K562 (cell line): ENCODE results near the gene NUTF2. TPM values are rescaled to one million over a fixed set of nuclear protein-coding genes. Genes with fewer than 3 reads are reported as not detected.

ENCODE experiments used
- ATAC-seq: fragments of 200-7000 bp; cut with Tn5 transposase; 3 replicates; pipeline ENCODE4 v1.9.1; 2020; ENCODE audit warnings: moderate library complexity
- BruUV-seq: library from RNA; stranded (reverse); fragments of 400-500 nt; replicated peaks from 2 replicates; lab custom pipeline; 2021; lab: Mats Ljungman, UMichigan
- CTCF ChIA-PET: fragments of 300-600 bp; formaldehyde crosslinking; extraction: SDS; loops from one replicate; lab custom pipeline; 2021; ENCODE audit warnings: low intra/inter-chr PET ratio; lab: Yijun Ruan, JAX
- POLR2A ChIA-PET: fragments of 300-600, 350-650 bp; sonication (Branson Sonifier 250); formaldehyde crosslinking; extraction: SDS; loops from one replicate; lab custom pipeline; 2021; ENCODE audit warnings: antibody characterized with exemption, inconsistent platforms; lab: Yijun Ruan, JAX
- DNase-seq, 4 experiments: peaks; one replicate each; pipeline versions ENCODE4 v3.0.0 to v3.0.0-alpha.2; 2011 to 2018; ENCODE audit warnings: low spot score in 3 of 4, mixed read lengths in 3 of 4; ENCODE audit errors: extremely low read depth in 1 of 4
- FAIRE-seq: peaks from 2 replicates; lab custom pipeline; 2011; peaks lifted over from hg19 to GRCh38; lab: Jason Lieb, UNC
- H2AFZ ChIP-seq: 2 replicates; pipeline ENCODE4 v1.6.0; 2011; ENCODE audit warnings: low read depth, low read length, control low read depth, inconsistent platforms
- H3K27ac ChIP-seq: fragments of 200-600 bp; 3 replicates; pipeline ENCODE4 v1.8.0; 2011; ENCODE audit warnings: low read depth, mild to moderate bottlenecking, control low read depth, inconsistent platforms, low read length, moderate library complexity, mixed read lengths; ENCODE audit errors: extremely low read depth
- H3K27me3 ChIP-seq, 2 experiments: fragments of 300-600 bp in 1 of 2; 2 replicates in 1 of 2; 3 replicates in 1 of 2; pipeline versions ENCODE4 v1.6.0 to v1.8.0; 2011; ENCODE audit warnings: inconsistent platforms in 2 of 2, low read length in 2 of 2, mild to moderate bottlenecking in 1 of 2, mixed read lengths in 1 of 2, moderate library complexity in 1 of 2; ENCODE audit not compliant: control insufficient read depth in 2 of 2, insufficient read depth in 2 of 2
- H3K36me3 ChIP-seq: fragments of 300-600 bp; 3 replicates; pipeline ENCODE4 v1.8.0; 2011; ENCODE audit warnings: mild to moderate bottlenecking, low read length, inconsistent platforms; ENCODE audit not compliant: control insufficient read depth, insufficient read depth
- H3K4me1 ChIP-seq, 2 experiments: fragments of 200-600 bp in 1 of 2; replicated peaks in 1 of 2; 2 replicates in 1 of 2; 3 replicates in 1 of 2; pipeline versions ENCODE4 v1.5.1 to v1.8.0; 2011; ENCODE audit warnings: inconsistent platforms in 2 of 2, low read length in 2 of 2, mild to moderate bottlenecking in 1 of 2, mixed read lengths in 1 of 2, moderate library complexity in 1 of 2; ENCODE audit not compliant: control insufficient read depth in 2 of 2, insufficient read depth in 2 of 2
- H3K4me2 ChIP-seq: 2 replicates; pipeline ENCODE4 v1.6.1; 2011; ENCODE audit warnings: low read length, control low read depth, inconsistent platforms, mixed read lengths; ENCODE audit not compliant: insufficient read depth
- H3K4me3 ChIP-seq: fragments of 200-600 bp; sonication (generic), shearing (Covaris generic); 2 replicates; pipeline ENCODE4 v1.5.1; 2016; ENCODE audit warnings: control low read depth, inconsistent platforms
- H3K79me2 ChIP-seq: fragments of 200-600 bp; 3 replicates; pipeline ENCODE4 v1.8.0; 2011; ENCODE audit warnings: low read length, inconsistent platforms; ENCODE audit not compliant: control insufficient read depth, insufficient read depth
- H3K9ac ChIP-seq, 2 experiments: 2 replicates each; pipeline versions ENCODE4 v1.6.0 to v1.6.1; 2011; ENCODE audit warnings: low read depth in 2 of 2, low read length in 2 of 2, control low read depth in 1 of 2, inconsistent platforms in 1 of 2, mild to moderate bottlenecking in 1 of 2, mixed read lengths in 1 of 2; ENCODE audit not compliant: insufficient read depth in 1 of 2
- H3K9me1 ChIP-seq: one replicate; pipeline ENCODE4 v1.6.0; 2011; ENCODE audit warnings: inconsistent platforms, mild to moderate bottlenecking, low read length, moderate library complexity; ENCODE audit not compliant: control insufficient read depth, insufficient read depth
- H3K9me3 ChIP-seq: replicated peaks from 2 replicates; pipeline ENCODE4 v1.5.1; 2011; ENCODE audit warnings: low read depth, low read length, inconsistent platforms; ENCODE audit not compliant: control insufficient read depth, insufficient read depth
- H4K20me1 ChIP-seq: replicated peaks from 2 replicates; pipeline ENCODE4 v1.6.1; 2011; ENCODE audit warnings: low read length, inconsistent platforms, mixed read lengths; ENCODE audit not compliant: control insufficient read depth, insufficient read depth
- ARHGAP35 ChIP-seq: fragments of 450-650 bp; IDR thresholded peaks from 2 replicates; pipeline ENCODE4 v1.6.1; 2018; ENCODE audit not compliant: partially characterized antibody
- ATF2 ChIP-seq: sonication (generic); formaldehyde crosslinking; IDR thresholded peaks from 2 replicates; pipeline ENCODE4 v1.8.1; 2022; ENCODE audit warnings: missing genetic modification reagents
- BRCA1 ChIP-seq, 2 experiments: fragments of 450-650 bp in 1 of 2; sonication (generic) in 1 of 2; formaldehyde crosslinking in 1 of 2; IDR thresholded peaks; 2 replicates each; pipeline versions ENCODE4 v1.5.0 to v1.6.1; 2017 to 2020; ENCODE audit warnings: mild to moderate bottlenecking in 1 of 2, missing genetic modification reagents in 1 of 2
- CHD4 ChIP-seq: fragments of 200-600 bp; sonication (generic); IDR thresholded peaks from 3 replicates; pipeline ENCODE4 v1.6.1; 2012; ENCODE audit warnings: low read depth, mild to moderate bottlenecking, mixed read lengths, low read length, inconsistent platforms; ENCODE audit not compliant: insufficient read depth, insufficient replicate concordance, poor library complexity, severe bottlenecking
- ELF2 ChIP-seq: fragments of 250-450 bp; sonication (Bioruptor Pico); IDR thresholded peaks from 2 replicates; pipeline ENCODE4 v1.5.0; 2021; ENCODE audit warnings: mild to moderate bottlenecking
- EZH2 ChIP-seq: IDR thresholded peaks from 2 replicates; pipeline ENCODE4 v1.6.1; 2012; ENCODE audit warnings: low read depth, mild to moderate bottlenecking, inconsistent platforms, low read length, borderline replicate concordance
- FOXA1 ChIP-seq: fragments of 450-650 bp; IDR thresholded peaks from 2 replicates; pipeline ENCODE4 v1.6.1; 2016; ENCODE audit warnings: mild to moderate bottlenecking, borderline replicate concordance
- FOXJ2 ChIP-seq: fragments of 200-800 bp; sonication (Bioruptor generic); IDR thresholded peaks from 2 replicates; pipeline ENCODE4 v1.6.1; 2016; ENCODE audit warnings: missing genetic modification characterization, missing compliant biosample characterization
- HEY1 ChIP-seq: fragments of 250-450 bp; sonication (Bioruptor Pico); IDR thresholded peaks from 2 replicates; pipeline ENCODE4 v1.5.0; 2020; ENCODE audit warnings: mild to moderate bottlenecking, moderate library complexity, borderline replicate concordance
- HMGN3 ChIP-seq: IDR thresholded peaks from 2 replicates; pipeline ENCODE4 v1.6.1; 2011; ENCODE audit warnings: borderline replicate concordance, low read depth, mild to moderate bottlenecking, mixed read lengths, low read length; ENCODE audit not compliant: insufficient read length; ENCODE audit errors: extremely low read depth
- MLX ChIP-seq, 2 experiments: fragments of 450-650 bp in 1 of 2; sonication (generic) in 1 of 2; formaldehyde crosslinking; conservative IDR thresholded peaks; 2 replicates each; pipeline versions ENCODE4 v1.4.0 to v1.8.1; 2020 to 2022; ENCODE audit warnings: mild to moderate bottlenecking in 1 of 2, missing genetic modification reagents in 1 of 2
- PTBP1 ChIP-seq: fragments of 200-400 bp; formaldehyde crosslinking; IDR thresholded peaks from 2 replicates; pipeline ENCODE4 v1.6.1; 2017; ENCODE audit warnings: low read depth, low read length
- RB1 ChIP-seq: fragments of 450-650 bp; IDR thresholded peaks from 2 replicates; pipeline ENCODE4 v1.6.1; 2017; ENCODE audit warnings: low read depth, mild to moderate bottlenecking
- TEAD2 ChIP-seq: fragments of 450-650 bp; IDR thresholded peaks from 2 replicates; pipeline ENCODE4 v1.6.1; 2016; ENCODE audit warnings: missing genetic modification characterization, control low read depth, missing compliant biosample characterization
- ZBTB26 ChIP-seq: fragments of 450-650 bp; formaldehyde crosslinking; IDR thresholded peaks from 2 replicates; pipeline ENCODE4 v1.4.0; 2022; ENCODE audit warnings: missing genetic modification characterization
- ZNF140 ChIP-seq: fragments of 250-450 bp; sonication (Bioruptor Pico); IDR thresholded peaks from 2 replicates; pipeline ENCODE4 v1.8.0; 2021; ENCODE audit warnings: moderate library complexity, mild to moderate bottlenecking, inconsistent platforms
- ZNF717 ChIP-seq: fragments of 250-450 bp; sonication (Bioruptor Pico); IDR thresholded peaks from 2 replicates; pipeline ENCODE4 v1.5.0; 2021
- ZNF785 ChIP-seq: fragments of 250-450 bp; sonication (Bioruptor Pico); IDR thresholded peaks from 2 replicates; pipeline ENCODE4 v1.4.0; 2020; ENCODE audit warnings: mild to moderate bottlenecking
- ZZZ3 ChIP-seq: fragments of 450-650 bp; IDR thresholded peaks from 2 replicates; pipeline ENCODE4 v1.6.1; 2016; ENCODE audit warnings: antibody characterized with exemption, mild to moderate bottlenecking, moderate library complexity
- WGBS: fragments of 100-300 bp; shearing (Covaris generic); methylation state at CpG from one replicate; pipeline ENCODE4 v1.1.6; 2016; ENCODE audit warnings: low coverage, mixed read lengths; ENCODE audit not compliant: insufficient coverage; ENCODE audit errors: missing lambda C conversion rate; 5-methylcytosine and 5-hydroxymethylcytosine counted together
- in situ Hi-C: fragments of 300-500 bp; cut with MboI; formaldehyde crosslinking; loops from 4 replicates; pipeline ENCODE4 v1.15.0; 2018; ENCODE audit warnings: inconsistent platforms, mixed read lengths
- intact Hi-C: fragments of 100-400 bp; cut with micrococcal nuclease; formaldehyde crosslinking; loops from 2 replicates; pipeline ENCODE4 v1.14.2; 2022
- polyA plus RNA-seq, 8 experiments: library from polyadenylated mRNA; depleted of rRNA in 4 of 8; stranded (reverse) in 5 of 8; unstranded in 3 of 8; fragments of >200 nt; fragmentation: Nextera tagmentation in 2 of 8; fragmentation: Illumina TruSeq in 1 of 8; extraction: Ambion mirVana in 2 of 8; extraction: Trizol in 1 of 8; gene quantifications; 2 replicates each; pipeline versions ENCODE4 v1.2.1 to v1.2.3, GENCODE V29; 2011 to 2014; ENCODE audit warnings: inconsistent platforms in 1 of 8, missing spikeins in 1 of 8
- total RNA-seq, 7 experiments: library from RNA; depleted of rRNA in 6 of 7; stranded (reverse); fragments of >200 nt in 6 of 7; fragmentation: Illumina TruSeq in 2 of 7; extraction: Trizol in 2 of 7; gene quantifications; 2 replicates each; pipeline versions ENCODE4 v1.2.1 to v1.2.3, GENCODE V29; 2011 to 2021; ENCODE audit warnings: low replicate concordance in 1 of 7

NUTF2 gene
- total and polyA plus RNA-seq, 9 of the 15 experiments (the other 6 are each of a cell fraction or from before 2014, with no cell fraction given): 106 to 248 (median 147) TPM

- in situ Hi-C loops: no loop called here
- POLR2A ChIA-PET: interaction anchor here (0.6 to 4.1 kb wide), 10 partner anchors 9 to 223 kb away, joined by 3 to 15 read pairs (median 4); partner anchors contain the start of genes ACD and EDC4
- H3K36me3 ChIP-seq: peaks cover 69% of the 10 kb centered on the region; the same call in 2 of the 3 replicates
- TF ChIP-seq HEY1 (CRISPR knock-in tag) (no peak), ZBTB26 (CRISPR knock-in tag) (no peak), ATF2 (CRISPR knock-in tag) (no peak), BRCA1 (IDR thresholded peaks at IDR 0.05) (no peak), BRCA1 (CRISPR knock-in tag; IDR thresholded peaks at IDR 0.05) (no peak), HMGN3 (no peak), PTBP1 (no peak), ZZZ3 (no peak), EZH2 (no peak), RB1 (no peak), FOXA1 (no peak), ZNF785 (CRISPR knock-in tag) (no peak), ELF2 (CRISPR knock-in tag) (no peak), ZNF717 (no peak), ZNF140 (CRISPR knock-in tag) (no peak), MLX (CRISPR knock-in tag; conservative IDR thresholded peaks at IDR 0.05) (no peak), CHD4 (no peak), FOXJ2 (no peak), ARHGAP35 (no peak), TEAD2 (tag) (no peak)
Observed at GRCh38 chr16:67883146-67883871, 36.6 kb downstream of the NUTF2 start.

More at GRCh38 chr16:67883146-67883871, 36.6 kb downstream of the NUTF2 start:
- DNase-seq (no peak), ATAC-seq (no peak), FAIRE-seq (no peak)
- H3K9ac ChIP-seq: 0 out of 4 replicates have a peak overlapping the region, but pooled peaks of 1 of the 2 experiments have one; percentile 3
- no peak overlapping the region for H3K4me3 ChIP-seq
- H3K9me1 ChIP-seq: no peaks in the 10 kb centered on the region
- CTCF ChIA-PET: interaction anchor here (0.6 to 4.0 kb wide), 6 partner anchors 34 to 157 kb away, joined by 3 to 35 read pairs (median 4); no protein-coding TSS in a partner anchor
- intact Hi-C loops: loop anchor here (1.0 to 10.0 kb wide), 2 partner anchors 45 to 161 kb away; no protein-coding TSS in a partner anchor
- H2AFZ ChIP-seq: no peak overlapping the region
- BruUV-seq: no TSS peak
- H3K79me2 ChIP-seq: no peaks in the 10 kb centered on the region
- H3K4me2 ChIP-seq: no peak overlapping the region
- H4K20me1 ChIP-seq: peaks cover 19% of the 10 kb centered on the region
- H3K4me1 ChIP-seq: peaks cover 6 to 40% of the 10 kb centered on the region in 2 experiments; a peak in 4 of 5 replicates
- no peaks in the 10 kb centered on the region for H3K9me3 ChIP-seq
- 63% methylated on average over 5 of the region's 6 CpGs for WGBS
- H3K27ac ChIP-seq: no peak overlapping the region
- no peaks in the 10 kb centered on the region for H3K27me3 ChIP-seq
